GM23338 (cell line): Measurements from ENCODE around the gene ALS2. TPM values are rescaled to one million over a fixed set of nuclear protein-coding genes. Genes with fewer than 3 reads are reported as not detected.

Experiments
- ATAC-seq: fragments of 200-7000 bp; cut with Tn5 transposase; 3 replicates; pipeline ENCODE4 v1.9.1; 2020
- DNase-seq: peaks from one replicate; pipeline ENCODE4 v3.0.0-alpha.2; 2015; ENCODE audit warnings: low spot score
- H2AFZ ChIP-seq: fragments of 200-600 bp; sonication (generic); 2 replicates; pipeline ENCODE4 v1.8.0; 2016; ENCODE audit warnings: antibody characterized with exemption, mild to moderate bottlenecking, moderate library complexity
- H3F3A ChIP-seq: fragments of 200-600 bp; sonication (generic); replicated peaks from 2 replicates; pipeline ENCODE4 v1.8.0; 2017; ENCODE audit warnings: antibody characterized with exemption, mixed run types, low read depth
- H3K27ac ChIP-seq: fragments of 200-600 bp; sonication (generic); 2 replicates; pipeline ENCODE4 v1.6.1; 2016; ENCODE audit warnings: low read depth
- H3K27me3 ChIP-seq: fragments of 200-600 bp; sonication (generic); 2 replicates; pipeline ENCODE4 v1.8.0; 2016; ENCODE audit warnings: mild to moderate bottlenecking, mixed run types, moderate library complexity; ENCODE audit not compliant: insufficient read depth
- H3K36me3 ChIP-seq: fragments of 200-600 bp; sonication (generic); 2 replicates; pipeline ENCODE4 v1.8.0; 2016; ENCODE audit warnings: mild to moderate bottlenecking; ENCODE audit not compliant: insufficient read depth
- H3K4me1 ChIP-seq: fragments of 200-600 bp; sonication (generic); 2 replicates; pipeline ENCODE4 v1.8.0; 2016; ENCODE audit warnings: mild to moderate bottlenecking, moderate library complexity; ENCODE audit not compliant: insufficient read depth
- H3K4me2 ChIP-seq: fragments of 200-600 bp; sonication (generic); 2 replicates; pipeline ENCODE4 v1.7.1; 2017; ENCODE audit warnings: mixed run types
- H3K4me3 ChIP-seq: fragments of 200-600 bp; sonication (generic); 2 replicates; pipeline ENCODE4 v1.6.1; 2016; ENCODE audit warnings: mixed run types
- H3K79me2 ChIP-seq: fragments of 200-600 bp; sonication (generic); replicated peaks from 2 replicates; pipeline ENCODE4 v1.8.0; 2017; ENCODE audit warnings: mild to moderate bottlenecking; ENCODE audit not compliant: insufficient read depth
- H3K9me2 ChIP-seq: fragments of 200-600 bp; sonication (generic); 2 replicates; pipeline ENCODE4 v1.8.0; 2017; ENCODE audit not compliant: insufficient read depth
- H4K20me1 ChIP-seq: fragments of 200-600 bp; sonication (generic); replicated peaks from 2 replicates; pipeline ENCODE4 v1.8.0; 2017; ENCODE audit warnings: mild to moderate bottlenecking; ENCODE audit not compliant: insufficient read depth
- H3K27ac Mint-ChIP-seq: 2 replicates; pipeline ENCODE4 v1.8.0; 2020; ENCODE audit warnings: inconsistent platforms, mild to moderate bottlenecking, moderate library complexity, mixed read lengths
- H3K27me3 Mint-ChIP-seq: 3 replicates; pipeline ENCODE4 v1.8.0; 2022; ENCODE audit warnings: low read depth, mild to moderate bottlenecking, moderate library complexity, mixed read lengths, inconsistent platforms; ENCODE audit not compliant: insufficient read depth, poor library complexity
- H3K36me3 Mint-ChIP-seq: 3 replicates; pipeline ENCODE4 v1.8.0; 2021; ENCODE audit warnings: low read depth, mild to moderate bottlenecking, inconsistent platforms, moderate library complexity, mixed read lengths
- H3K4me1 Mint-ChIP-seq: 3 replicates; pipeline ENCODE4 v1.8.0; 2020; ENCODE audit warnings: mild to moderate bottlenecking, inconsistent platforms, mixed read lengths
- H3K4me3 Mint-ChIP-seq: 3 replicates; pipeline ENCODE4 v1.8.0; 2021; ENCODE audit warnings: moderate library complexity, mild to moderate bottlenecking, inconsistent platforms, mixed read lengths
- H3K9me3 Mint-ChIP-seq: 3 replicates; pipeline ENCODE4 v1.8.0; 2020; ENCODE audit warnings: moderate library complexity, mild to moderate bottlenecking, inconsistent platforms, mixed read lengths
- CREB1 ChIP-seq: fragments of 250-450 bp; sonication (Bioruptor Pico); IDR thresholded peaks from 2 replicates; pipeline ENCODE4 v1.5.0; 2020; ENCODE audit warnings: low read depth, mild to moderate bottlenecking, moderate library complexity
- CTCF ChIP-seq, 2 experiments: fragments of 200-600 bp in 1 of 2; sonication (generic) in 1 of 2; conservative IDR thresholded peaks; 2 replicates each; pipeline versions ENCODE4 v1.5.1 to v1.6.1; 2016 to 2017; ENCODE audit warnings: antibody characterized with exemption in 2 of 2, low read depth in 2 of 2, mild to moderate bottlenecking in 2 of 2, moderate library complexity in 1 of 2
- ETS1 ChIP-seq: IDR thresholded peaks from 2 replicates; pipeline ENCODE4 v1.6.1; 2016; ENCODE audit warnings: antibody characterized with exemption
- EZH2 ChIP-seq: fragments of 200-600 bp; sonication (generic); IDR thresholded peaks from one replicate; pipeline ENCODE4 v1.8.0; 2017; ENCODE audit warnings: antibody characterized with exemption, mild to moderate bottlenecking, low read depth; ENCODE audit not compliant: unreplicated experiment
- EZH2phosphoT487 ChIP-seq: fragments of 200-600 bp; sonication (generic); IDR thresholded peaks from one replicate; pipeline ENCODE4 v1.8.1; 2018; ENCODE audit warnings: antibody characterized with exemption; ENCODE audit not compliant: unreplicated experiment
- JUNB ChIP-seq: IDR thresholded peaks from one replicate; pipeline ENCODE4 v1.6.1; 2016; ENCODE audit warnings: antibody characterized with exemption; ENCODE audit not compliant: unreplicated experiment
- POLR2AphosphoS5 ChIP-seq: IDR thresholded peaks from 2 replicates; pipeline ENCODE4 v1.6.1; 2016; ENCODE audit warnings: antibody characterized with exemption, low read depth
- REST ChIP-seq: IDR thresholded peaks from one replicate; pipeline ENCODE4 v1.6.1; 2018; ENCODE audit warnings: antibody characterized with exemption; ENCODE audit not compliant: unreplicated experiment
- STAT1 ChIP-seq: IDR thresholded peaks from one replicate; pipeline ENCODE4 v1.6.1; 2016; ENCODE audit warnings: antibody characterized with exemption; ENCODE audit not compliant: unreplicated experiment
- ZNF114 ChIP-seq: fragments of 250-450 bp; sonication (Bioruptor Pico); IDR thresholded peaks from 2 replicates; pipeline ENCODE4 v1.5.0; 2020; ENCODE audit warnings: mild to moderate bottlenecking, moderate library complexity
- ZNF331 ChIP-seq: fragments of 250-450 bp; sonication (Bioruptor Pico); IDR thresholded peaks from 2 replicates; pipeline ENCODE4 v1.5.0; 2020; ENCODE audit warnings: low read depth, mild to moderate bottlenecking, moderate library complexity
- polyA plus RNA-seq: library from polyadenylated mRNA; unstranded; fragments of >200 nt; fragmentation: Nextera tagmentation; extraction: Ambion mirVana; gene quantifications from 2 replicates; pipeline ENCODE4 v1.2.1, GENCODE V29; 2016
- total RNA-seq: library from RNA; depleted of rRNA; stranded (reverse); fragments of >200 nt; shearing (Covaris generic); gene quantifications from 2 replicates; pipeline ENCODE4 v1.2.3, GENCODE V29; 2014

ALS2 gene
- total and polyA plus RNA-seq, 2 experiments from 2014 or later, result 9.6 to 43.3 TPM

DNA sequence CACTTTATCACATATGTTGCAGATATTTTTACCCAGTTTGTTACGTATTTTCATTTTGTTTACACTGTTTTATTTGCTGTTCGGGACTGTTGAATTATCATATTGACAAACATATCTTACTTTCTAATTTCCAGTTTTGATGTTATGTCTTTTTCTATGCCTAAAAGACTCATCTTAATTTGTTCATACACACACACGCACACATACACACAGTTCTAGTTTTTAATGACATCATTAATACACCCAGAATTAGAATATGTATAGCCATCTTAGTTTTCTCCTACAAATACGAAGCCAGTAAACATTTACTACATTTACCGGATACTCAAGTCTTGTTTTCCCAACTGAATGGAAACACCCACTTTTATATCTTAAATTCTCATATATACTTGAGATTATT is 29.2 kb downstream of the ALS2 start:
- Histone ChIP-seq H3K4me2 (no peak overlapping the region), H3K36me3 (peaks cover 15% of the 10 kb centered on the region; the same call in 1 of the 2 replicates), H3K79me2 (no peaks in the 10 kb centered on the region), H3K9me2 (no peaks in the 10 kb centered on the region), H3K4me1 (no peaks in the 10 kb centered on the region), H2AFZ (no peak overlapping the region), H3K27ac (no peak overlapping the region), H3K4me3 (no peak overlapping the region), H4K20me1 (no peaks in the 10 kb centered on the region), H3F3A (no peaks in the 10 kb centered on the region), H3K27me3 (no peaks in the 10 kb centered on the region)
- no peaks in the 10 kb centered on the region for H3K27me3 Mint-ChIP-seq
- TF ChIP-seq JUNB, result no peak
- no peak for TF ChIP-seq EZH2phosphoT487
- no peak for TF ChIP-seq STAT1
- no peak for TF ChIP-seq REST
- no peak for TF ChIP-seq CREB1
- TF ChIP-seq EZH2, result no peak
- no peak for TF ChIP-seq POLR2AphosphoS5
- no peak for TF ChIP-seq ETS1
- DNase-seq (no peak), ATAC-seq (no peak)
- no peak overlapping the region for H3K27ac Mint-ChIP-seq
- peaks cover 2% of the 10 kb centered on the region; the same call in 2 of the 3 replicates for H3K36me3 Mint-ChIP-seq
- H3K9me3 Mint-ChIP-seq, result no peaks in the 10 kb centered on the region
- H3K4me1 Mint-ChIP-seq, result no peaks in the 10 kb centered on the region
- no peak overlapping the region for H3K4me3 Mint-ChIP-seq

GRCh38 chr2:201746551-201746950 is 34.2 kb downstream of the ALS2 start:
- peaks cover 19% of the 10 kb centered on the region for H3K36me3 ChIP-seq
- no peak overlapping the region for H3K4me3 Mint-ChIP-seq
- TF ChIP-seq ZNF114 (CRISPR knock-in tag), result no peak
- TF ChIP-seq CTCF (conservative IDR thresholded peaks at IDR 0.05; ENCODE audit: low read depth in 2 of 2), result no peak
- TF ChIP-seq ZNF331 (CRISPR knock-in tag), result no peak
- H3K27ac ChIP-seq, result no peak overlapping the region
- no peak overlapping the region for H3K4me3 ChIP-seq
- H3K36me3 Mint-ChIP-seq, result peaks cover 27% of the 10 kb centered on the region
- H3K4me1 Mint-ChIP-seq, result no peaks in the 10 kb centered on the region
- H2AFZ ChIP-seq, result no peak overlapping the region
- H3K9me2 ChIP-seq, result no peaks in the 10 kb centered on the region
- no peaks in the 10 kb centered on the region for H3K27me3 Mint-ChIP-seq
- no peaks in the 10 kb centered on the region for H3K9me3 Mint-ChIP-seq
- no peak overlapping the region for H3K27ac Mint-ChIP-seq
- no peaks in the 10 kb centered on the region for H3K79me2 ChIP-seq
- DNase-seq (no peak), ATAC-seq (no peak)
- H3K4me2 ChIP-seq, result no peak overlapping the region
- H3K4me1 ChIP-seq, result no peaks in the 10 kb centered on the region
- no peaks in the 10 kb centered on the region for H3K27me3 ChIP-seq
- no peaks in the 10 kb centered on the region for H3F3A ChIP-seq
- no peaks in the 10 kb centered on the region; the same call in 1 of the 2 replicates for H4K20me1 ChIP-seq
